Kidney epithelial cell (primary cell): ENCODE data around the gene CDH18. TPM values are rescaled to one million over a fixed set of nuclear protein-coding genes. Genes with fewer than 3 reads are reported as not detected.

Source experiments
- DNase-seq: peaks from one replicate; pipeline ENCODE4 v3.0.0-alpha.2; 2010; ENCODE audit warnings: low read depth
- H3K27me3 ChIP-seq: 2 replicates; pipeline ENCODE4 v1.6.0; 2011; ENCODE audit warnings: low read length; ENCODE audit not compliant: control insufficient read depth, insufficient read depth
- H3K36me3 ChIP-seq: 2 replicates; pipeline ENCODE4 v1.5.1; 2011; ENCODE audit warnings: low read length; ENCODE audit not compliant: control insufficient read depth, insufficient read depth
- H3K4me3 ChIP-seq: 2 replicates; pipeline ENCODE4 v1.5.1; 2011; ENCODE audit warnings: low read depth, mild to moderate bottlenecking, control low read depth, low read length
- total RNA-seq: library from RNA; depleted of rRNA; stranded (reverse); fragments of >200 nt; gene quantifications from 2 replicates; pipeline ENCODE4 v1.2.3, GENCODE V29; 2015
- TF ChIP-seq, protein P1 (sequence below): IDR thresholded peaks from 2 replicates; pipeline ENCODE4 v1.5.1; 2011; ENCODE audit warnings: mild to moderate bottlenecking, moderate library complexity, low read length, control low read depth, inconsistent platforms; ENCODE audit not compliant: insufficient read depth, poor library complexity, severe bottlenecking

CDH18 gene
- total RNA-seq, 1 donor from 2014 or later = 0.21 TPM

GRCh38 chr5:19676895-19677294 is 311.1 kb downstream of the CDH18 start:
- Histone ChIP-seq H3K4me3 (no peak overlapping the region), H3K36me3 (no peaks in the 10 kb centered on the region), H3K27me3 (no peaks in the 10 kb centered on the region)
- DNase-seq = no peak
- TF ChIP-seq, protein P1, sequence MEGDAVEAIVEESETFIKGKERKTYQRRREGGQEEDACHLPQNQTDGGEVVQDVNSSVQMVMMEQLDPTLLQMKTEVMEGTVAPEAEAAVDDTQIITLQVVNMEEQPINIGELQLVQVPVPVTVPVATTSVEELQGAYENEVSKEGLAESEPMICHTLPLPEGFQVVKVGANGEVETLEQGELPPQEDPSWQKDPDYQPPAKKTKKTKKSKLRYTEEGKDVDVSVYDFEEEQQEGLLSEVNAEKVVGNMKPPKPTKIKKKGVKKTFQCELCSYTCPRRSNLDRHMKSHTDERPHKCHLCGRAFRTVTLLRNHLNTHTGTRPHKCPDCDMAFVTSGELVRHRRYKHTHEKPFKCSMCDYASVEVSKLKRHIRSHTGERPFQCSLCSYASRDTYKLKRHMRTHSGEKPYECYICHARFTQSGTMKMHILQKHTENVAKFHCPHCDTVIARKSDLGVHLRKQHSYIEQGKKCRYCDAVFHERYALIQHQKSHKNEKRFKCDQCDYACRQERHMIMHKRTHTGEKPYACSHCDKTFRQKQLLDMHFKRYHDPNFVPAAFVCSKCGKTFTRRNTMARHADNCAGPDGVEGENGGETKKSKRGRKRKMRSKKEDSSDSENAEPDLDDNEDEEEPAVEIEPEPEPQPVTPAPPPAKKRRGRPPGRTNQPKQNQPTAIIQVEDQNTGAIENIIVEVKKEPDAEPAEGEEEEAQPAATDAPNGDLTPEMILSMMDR = no peak

DNA sequence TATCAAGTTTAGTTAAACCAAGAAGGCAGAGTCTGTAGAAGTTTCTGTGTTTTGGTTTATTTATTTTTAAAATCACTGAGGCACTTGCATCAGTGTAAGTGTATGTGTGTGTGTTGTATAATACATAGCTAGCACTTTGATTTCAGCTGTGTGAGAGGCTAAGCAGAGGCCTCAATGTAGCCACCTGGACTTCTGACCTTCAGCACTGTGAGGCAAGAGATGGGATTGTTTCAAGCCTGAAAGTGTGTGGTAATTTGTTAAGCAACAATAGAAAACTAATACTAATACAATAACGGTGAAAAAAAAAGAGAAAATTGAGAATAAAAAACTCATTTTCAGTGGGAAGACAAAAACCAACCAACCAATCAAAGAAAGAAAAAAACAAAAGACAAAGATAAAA is 327.3 kb downstream of the CDH18 start:
- TF ChIP-seq, protein P1 = no peak
- H3K4me3 ChIP-seq = no peak overlapping the region
- no peaks in the 10 kb centered on the region for H3K36me3 ChIP-seq
- no peak for DNase-seq
- no peaks in the 10 kb centered on the region for H3K27me3 ChIP-seq

DNA sequence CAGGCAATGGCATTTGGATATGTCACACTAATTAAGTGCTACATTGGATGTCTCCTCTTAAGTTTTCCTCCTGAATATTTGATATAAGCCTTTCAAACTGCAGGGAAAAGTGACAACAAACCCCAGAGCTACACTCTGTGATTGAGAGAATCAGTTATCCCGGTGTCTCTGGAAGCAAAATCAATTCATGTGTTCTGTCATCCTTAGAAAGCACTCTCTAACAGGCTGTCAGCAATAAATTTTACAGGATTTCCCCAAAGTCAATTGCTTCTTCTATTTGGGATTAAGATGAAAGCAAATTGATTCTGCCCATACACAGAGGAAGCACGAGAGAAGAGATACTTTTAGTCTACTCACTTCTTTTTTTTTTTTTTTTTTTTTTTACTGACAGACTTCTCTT is 332.4 kb downstream of the CDH18 start:
- H3K36me3 ChIP-seq = no peaks in the 10 kb centered on the region
- TF ChIP-seq, protein P1 = no peak
- no peaks in the 10 kb centered on the region for H3K27me3 ChIP-seq
- DNase-seq = no peak
- no peak overlapping the region for H3K4me3 ChIP-seq

DNA sequence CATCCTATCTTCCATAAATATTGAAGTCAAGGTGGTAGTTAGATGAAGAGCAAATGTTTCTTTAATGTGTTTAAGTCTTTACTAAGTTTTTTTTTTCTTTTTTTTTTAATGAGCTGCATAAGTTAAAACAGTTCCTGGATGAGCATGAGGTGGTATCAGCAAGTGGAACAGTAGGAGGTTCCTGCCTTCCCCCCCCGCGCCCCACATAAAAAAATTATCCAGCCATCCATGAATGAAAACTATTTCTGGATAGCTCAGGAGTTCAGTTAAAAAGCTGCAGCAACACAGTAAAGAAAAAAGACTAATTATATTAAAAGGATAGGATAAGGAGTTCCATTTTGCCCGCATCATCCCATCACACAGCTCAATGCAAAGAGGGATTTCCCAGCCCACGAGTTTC is 349.5 kb downstream of the CDH18 start:
- Histone ChIP-seq H3K36me3 (no peaks in the 10 kb centered on the region), H3K4me3 (no peak overlapping the region), H3K27me3 (no peaks in the 10 kb centered on the region)
- DNase-seq = no peak
- TF ChIP-seq, protein P1 = no peak

GRCh38 chr5:19630876-19631275 is 357.1 kb downstream of the CDH18 start:
- Histone ChIP-seq H3K4me3 (no peak overlapping the region), H3K27me3 (no peaks in the 10 kb centered on the region), H3K36me3 (no peaks in the 10 kb centered on the region)
- DNase-seq = no peak
- TF ChIP-seq, protein P1 = no peak

GRCh38 chr5:19626211-19626610 is 361.8 kb downstream of the CDH18 start:
- H3K4me3 ChIP-seq = no peak overlapping the region
- no peak for DNase-seq
- no peaks in the 10 kb centered on the region for H3K36me3 ChIP-seq
- H3K27me3 ChIP-seq = no peaks in the 10 kb centered on the region
- TF ChIP-seq, protein P1 = no peak
